GM19193 (cell line): Measurements from ENCODE around the gene NT5C3B.
A peak's percentile ranks its signal among the peaks of the same experiment; 100 is the strongest.

Experiments
- POLR2A ChIP-seq: IDR thresholded peaks from 4 replicates; pipeline ENCODE4 v1.6.1; 2011; ENCODE audit not compliant: insufficient read depth, insufficient read length; ENCODE audit errors: extremely low read depth

NT5C3B gene

GRCh38 chr17:41799366-41799765, 36.7 kb downstream of the NT5C3B start:
- no peak for TF ChIP-seq POLR2A

GRCh38 chr17:41797377-41797776, 38.7 kb downstream of the NT5C3B start:
- no peak for TF ChIP-seq POLR2A

GRCh38 chr17:41796121-41796895, 39.7 kb downstream of the NT5C3B start:
- no peak for TF ChIP-seq POLR2A

- TF ChIP-seq POLR2A = no peak
These were observed 41.5 kb downstream of the NT5C3B start for GRCh38 chr17:41794540-41794975.

GRCh38 chr17:41793784-41794539, 42.1 kb downstream of the NT5C3B start:
- TF ChIP-seq POLR2A = no peak

GRCh38 chr17:41792845-41793783, 42.9 kb downstream of the NT5C3B start:
- no peak for TF ChIP-seq POLR2A

- TF ChIP-seq POLR2A = no peak
These were observed 49.0 kb downstream of the NT5C3B start for GRCh38 chr17:41787021-41787418.

- peak; percentile 40 for TF ChIP-seq POLR2A
These were observed 49.6 kb downstream of the NT5C3B start, which contains the start of gene JUP for GRCh38 chr17:41786227-41787020. JUP (minus strand) TSS chr17:41786711; CDS start chr17:41771854, 14,857 bp downstream.

- TF ChIP-seq POLR2A = no peak
These were observed 50.2 kb downstream of the NT5C3B start for GRCh38 chr17:41785859-41786226.

GRCh38 chr17:41785091-41785858, 50.8 kb downstream of the NT5C3B start:
- no peak for TF ChIP-seq POLR2A

- TF ChIP-seq POLR2A = no peak
These were observed 51.8 kb downstream of the NT5C3B start for GRCh38 chr17:41784207-41784744.

GRCh38 chr17:41782142-41782541, 53.9 kb downstream of the NT5C3B start:
- TF ChIP-seq POLR2A = no peak
